Kidney (tissue), 14 donors: ENCODE results near the gene ITPK1. TPM values are rescaled to one million over a fixed set of nuclear protein-coding genes. Genes with fewer than 3 reads are reported as not detected.

Experiments used
- DNase-seq, 5 donors: peaks; one replicate each; pipeline ENCODE4 v3.0.0-alpha.2; 2013 to 2020
- FAIRE-seq: peaks from 2 replicates; lab custom pipeline; 2012; peaks lifted over from hg19 to GRCh38; lab: Jason Lieb, UNC
- H3K27ac ChIP-seq, 2 donors: one replicate each; pipeline ENCODE4 v1.7.0; 2013; ENCODE audit warnings: low read depth in 2 of 2, low read length in 2 of 2, inconsistent platforms in 1 of 2
- H3K27me3 ChIP-seq: one replicate; pipeline ENCODE4 v1.7.1; 2013; ENCODE audit warnings: low read length, inconsistent platforms; ENCODE audit not compliant: control insufficient read depth, insufficient read depth
- H3K36me3 ChIP-seq, 3 donors: one replicate each; pipeline versions ENCODE4 v1.7.0 to v1.7.1; 2013; ENCODE audit warnings: low read length in 3 of 3, control low read depth in 1 of 3, inconsistent platforms in 1 of 3; ENCODE audit not compliant: insufficient read depth in 3 of 3, control insufficient read depth in 2 of 3
- H3K4me1 ChIP-seq, 3 donors: one replicate each; pipeline versions ENCODE4 v1.7.0 to v1.7.1; 2013; ENCODE audit warnings: low read length in 3 of 3, inconsistent platforms in 1 of 3, low read depth in 1 of 3; ENCODE audit not compliant: control insufficient read depth in 2 of 3, insufficient read depth in 2 of 3
- H3K4me3 ChIP-seq, 3 donors: one replicate each; pipeline versions ENCODE4 v1.7.0 to v1.8.1; 2013; ENCODE audit warnings: low read length in 3 of 3, control low read depth in 1 of 3, inconsistent platforms in 1 of 3
- H3K9ac ChIP-seq, 3 donors: one replicate each; pipeline versions ENCODE4 v1.7.0 to v1.7.1; 2013; ENCODE audit warnings: low read length in 3 of 3, control low read depth in 1 of 3, inconsistent platforms in 1 of 3
- H3K9me3 ChIP-seq, 3 donors: one replicate each; pipeline versions ENCODE4 v1.7.0 to v1.7.1; 2013; ENCODE audit warnings: low read length in 3 of 3, control low read depth in 1 of 3, inconsistent platforms in 1 of 3; ENCODE audit not compliant: control insufficient read depth in 2 of 3, insufficient read depth in 1 of 3
- intact Hi-C: fragments of 100-400 bp; cut with DNase I; formaldehyde crosslinking; loops from one replicate; pipeline ENCODE4 v1.11.1; 2022
- polyA plus RNA-seq: library from polyadenylated mRNA; stranded (reverse); fragments of 350-450 nt; fragmentation: Illumina TruSeq; extraction: RNeasy Lipid Tissue Mini Kit (QIAGEN cat#74804); gene quantifications from one replicate; pipeline ENCODE4 v1.2.3, GENCODE V29; 2014; ENCODE audit warnings: low read depth, low replicate concordance; ENCODE audit not compliant: insufficient read depth
- total RNA-seq: library from RNA; stranded (reverse); fragmentation: NEBNext Ultra II Directional; extraction: Animal tissue kit (Norgen Biotek cat#: 25700); gene quantifications from one replicate; pipeline ENCODE4 v1.2.1, GENCODE V29; 2021
- TF ChIP-seq, protein P1 (sequence below): IDR thresholded peaks from 3 replicates; pipeline ENCODE4 v1.5.1; 2012; ENCODE audit warnings: mild to moderate bottlenecking, moderate library complexity, borderline replicate concordance; ENCODE audit not compliant: insufficient read depth; ENCODE audit errors: extremely low read depth
- donor health status: control.
- donor health status: control.
- donor health status: control.
- donor health status: control.
- donor health status: control.
- donor health status: DM: yes; HTN: yes; CAD: no.
- donor health status: Normal renal cell carcinoma (clear cell type).

ITPK1 gene
- total and polyA plus RNA-seq, 2 donors from 2014 or later = 43.6 to 92.0 TPM

DNA sequence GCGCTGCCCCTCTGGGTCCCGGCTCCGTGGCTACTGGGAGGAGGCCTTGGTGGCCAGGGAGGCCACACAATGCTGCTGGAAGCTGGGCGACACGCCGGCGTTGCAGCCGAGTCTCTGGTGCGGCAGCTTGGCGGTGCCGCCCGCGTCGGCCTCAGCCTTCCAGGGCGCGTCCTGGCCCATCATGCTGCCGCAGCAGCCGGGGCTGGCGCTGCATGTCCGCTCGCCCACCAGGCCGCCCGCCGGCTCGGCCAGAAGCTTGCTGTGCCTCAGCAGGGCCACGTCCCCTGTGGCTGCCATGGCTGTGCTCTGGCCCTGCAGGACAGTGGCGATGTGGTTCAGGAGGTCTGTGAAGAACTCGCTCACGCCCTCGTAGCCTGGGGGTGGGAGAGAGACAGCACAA is 174.2 kb downstream of the ITPK1 start:
- Histone ChIP-seq H3K27me3 (no peaks in the 10 kb centered on the region), H3K9ac (no peak overlapping the region), H3K27ac (no peak overlapping the region), H3K9me3 (no peaks in the 10 kb centered on the region), H3K36me3 (peaks cover 0 to 8% (median 0%) of the 10 kb centered on the region in 3 donors), H3K4me3 (no peak overlapping the region), H3K4me1 (peaks cover 0 to 2% (median 0%) of the 10 kb centered on the region in 3 donors)
- FAIRE-seq (no peak), DNase-seq (no peak)
- TF ChIP-seq, protein P1, sequence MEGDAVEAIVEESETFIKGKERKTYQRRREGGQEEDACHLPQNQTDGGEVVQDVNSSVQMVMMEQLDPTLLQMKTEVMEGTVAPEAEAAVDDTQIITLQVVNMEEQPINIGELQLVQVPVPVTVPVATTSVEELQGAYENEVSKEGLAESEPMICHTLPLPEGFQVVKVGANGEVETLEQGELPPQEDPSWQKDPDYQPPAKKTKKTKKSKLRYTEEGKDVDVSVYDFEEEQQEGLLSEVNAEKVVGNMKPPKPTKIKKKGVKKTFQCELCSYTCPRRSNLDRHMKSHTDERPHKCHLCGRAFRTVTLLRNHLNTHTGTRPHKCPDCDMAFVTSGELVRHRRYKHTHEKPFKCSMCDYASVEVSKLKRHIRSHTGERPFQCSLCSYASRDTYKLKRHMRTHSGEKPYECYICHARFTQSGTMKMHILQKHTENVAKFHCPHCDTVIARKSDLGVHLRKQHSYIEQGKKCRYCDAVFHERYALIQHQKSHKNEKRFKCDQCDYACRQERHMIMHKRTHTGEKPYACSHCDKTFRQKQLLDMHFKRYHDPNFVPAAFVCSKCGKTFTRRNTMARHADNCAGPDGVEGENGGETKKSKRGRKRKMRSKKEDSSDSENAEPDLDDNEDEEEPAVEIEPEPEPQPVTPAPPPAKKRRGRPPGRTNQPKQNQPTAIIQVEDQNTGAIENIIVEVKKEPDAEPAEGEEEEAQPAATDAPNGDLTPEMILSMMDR = no peak
- intact Hi-C loops = no loop called here

DNA sequence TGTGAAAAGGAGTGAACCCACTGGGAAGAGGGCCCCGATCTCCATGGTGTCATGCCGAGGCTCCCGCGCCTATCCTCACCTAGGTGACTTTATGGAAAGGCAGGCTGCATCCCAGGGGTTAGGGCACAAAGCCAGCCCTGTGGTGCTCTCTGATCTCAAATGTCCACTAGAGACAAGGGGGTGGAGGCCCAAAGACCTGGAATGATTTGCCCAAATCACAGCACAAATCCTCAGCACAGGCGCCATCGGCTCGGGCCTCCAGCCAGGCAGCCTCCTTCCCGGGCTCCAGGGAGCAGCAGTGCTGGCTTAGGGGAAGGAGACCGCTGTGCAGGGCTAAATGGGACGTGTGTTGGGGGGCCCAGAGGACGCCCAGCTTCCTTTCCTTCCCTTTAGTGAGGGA is 175.2 kb downstream of the ITPK1 start:
- intact Hi-C loops = no loop called here
- FAIRE-seq = no peak
- Histone ChIP-seq H3K4me3 (no peak overlapping the region), H3K27me3 (no peaks in the 10 kb centered on the region), H3K9me3 (no peaks in the 10 kb centered on the region), H3K9ac (no peak overlapping the region), H3K27ac (no peak overlapping the region), H3K4me1 (no peaks in the 10 kb centered on the region), H3K36me3 (peaks cover 0 to 11% (median 0%) of the 10 kb centered on the region in 3 donors)
- TF ChIP-seq, protein P1 = no peak
- no peak for DNase-seq

DNA sequence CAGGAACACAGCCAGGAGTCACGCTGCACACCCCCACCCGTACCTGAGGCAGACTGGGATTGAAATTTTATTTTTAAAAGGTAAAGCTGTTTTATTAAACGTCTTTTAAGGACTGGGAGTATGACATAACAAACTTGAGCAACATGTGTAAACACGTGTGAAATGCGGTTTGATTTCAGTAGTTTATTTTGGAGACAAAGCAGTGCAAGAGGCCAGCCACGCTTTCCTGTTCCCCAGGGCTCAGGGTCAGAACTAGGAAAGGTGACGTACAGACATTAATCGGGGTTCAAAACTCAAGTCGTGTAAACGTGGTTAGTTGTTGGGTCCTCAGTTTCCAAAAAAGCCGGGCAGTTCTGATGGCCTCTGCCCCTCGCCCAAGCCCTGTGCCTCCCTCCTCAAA is 176.0 kb downstream of the ITPK1 start:
- Histone ChIP-seq H3K27me3 (no peaks in the 10 kb centered on the region), H3K9ac (no peak overlapping the region), H3K4me1 (no peaks in the 10 kb centered on the region), H3K4me3 (no peak overlapping the region), H3K36me3 (peaks cover 0 to 6% (median 0%) of the 10 kb centered on the region in 3 donors), H3K9me3 (no peaks in the 10 kb centered on the region), H3K27ac (no peak overlapping the region)
- FAIRE-seq = no peak
- no peak for DNase-seq
- TF ChIP-seq, protein P1 = no peak
- intact Hi-C loops = no loop called here

DNA sequence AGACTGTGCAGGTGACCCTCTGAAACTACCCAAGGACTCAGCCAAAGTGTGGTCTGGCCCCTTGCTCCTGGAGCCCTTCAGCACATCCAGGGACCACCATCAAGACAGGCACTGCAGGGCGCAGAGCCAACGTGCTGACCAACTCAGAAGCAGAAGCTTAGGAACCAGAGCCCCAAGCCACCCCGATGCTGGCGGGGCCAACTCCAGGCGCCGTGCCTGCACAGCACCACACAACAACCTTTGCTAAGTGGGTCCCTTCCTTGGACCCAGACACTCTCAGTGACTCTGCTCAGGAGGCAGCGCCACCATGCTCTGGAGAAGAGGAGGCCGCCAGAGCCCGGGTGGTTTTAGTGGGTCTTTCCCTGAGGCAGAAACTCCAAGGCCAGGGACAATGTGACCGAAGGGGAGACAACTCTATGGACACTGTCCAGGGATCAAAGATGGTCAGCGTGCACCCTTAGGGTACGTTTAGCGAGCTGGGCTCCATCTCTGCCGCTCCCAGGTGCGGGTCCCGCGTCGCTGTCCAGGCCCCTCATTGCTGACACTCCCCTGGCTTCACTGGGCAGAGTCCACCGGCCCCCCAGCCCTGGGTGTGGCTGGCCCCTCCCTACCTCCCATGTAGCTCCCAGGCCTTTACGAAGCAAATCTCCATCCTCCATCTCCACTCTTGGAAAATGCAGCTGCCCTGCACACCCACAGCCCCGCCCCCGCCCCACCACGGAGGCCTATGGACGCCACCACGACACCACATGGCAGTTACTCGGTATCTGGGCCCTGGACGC is 176.6 kb downstream of the ITPK1 start:
- no peak overlapping the region for H3K4me3 ChIP-seq
- no peak overlapping the region for H3K9ac ChIP-seq
- FAIRE-seq (no peak), DNase-seq (no peak)
- H3K9me3 ChIP-seq = no peaks in the 10 kb centered on the region
- intact Hi-C loops = no loop called here
- H3K4me1 ChIP-seq = no peaks in the 10 kb centered on the region
- H3K27me3 ChIP-seq = no peaks in the 10 kb centered on the region
- peaks cover 0 to 6% (median 0%) of the 10 kb centered on the region in 3 donors for H3K36me3 ChIP-seq
- H3K27ac ChIP-seq = no peak overlapping the region
- TF ChIP-seq, protein P1 = no peak
